NCI-H2227 (cell line): ENCODE measurements around the gene TTLL9.

Experiments
- DNase-seq: peaks from one replicate; lab custom pipeline; 2025; ENCODE audit not compliant: unreplicated experiment; lab: John Stamatoyannopoulos, UW

The TTLL9 gene

GRCh38 chr20:31939661-31940060 lies 69.2 kb downstream of the TTLL9 start:
- no peak for DNase-seq

DNA sequence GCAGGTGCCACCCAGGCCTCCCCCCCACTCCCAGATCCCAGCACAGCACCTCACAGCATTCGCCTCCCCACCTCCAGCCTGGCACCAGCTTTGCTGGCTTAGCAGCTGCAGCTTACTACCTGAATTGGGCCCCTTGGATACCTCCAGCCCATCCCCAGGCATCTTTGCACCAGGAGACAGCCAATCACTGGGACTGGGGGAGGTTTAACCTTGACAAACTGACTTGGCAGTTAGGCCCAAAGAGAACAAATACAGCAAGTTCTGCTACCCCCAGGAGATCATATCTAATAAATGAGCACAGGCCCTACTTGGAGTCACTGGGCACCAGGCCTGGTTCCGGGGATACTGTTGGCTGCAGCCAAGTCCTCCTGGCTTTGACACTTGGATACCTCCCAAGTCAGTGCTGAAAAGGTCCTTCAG lies 72.6 kb downstream of the TTLL9 start:
- DNase-seq, result no peak

GRCh38 chr20:31945319-31945718 lies 74.9 kb downstream of the TTLL9 start:
- no peak for DNase-seq

GRCh38 chr20:31945785-31946184 lies 75.4 kb downstream of the TTLL9 start:
- DNase-seq, result no peak

GRCh38 chr20:31948008-31948407 lies 77.6 kb downstream of the TTLL9 start:
- no peak for DNase-seq

DNA sequence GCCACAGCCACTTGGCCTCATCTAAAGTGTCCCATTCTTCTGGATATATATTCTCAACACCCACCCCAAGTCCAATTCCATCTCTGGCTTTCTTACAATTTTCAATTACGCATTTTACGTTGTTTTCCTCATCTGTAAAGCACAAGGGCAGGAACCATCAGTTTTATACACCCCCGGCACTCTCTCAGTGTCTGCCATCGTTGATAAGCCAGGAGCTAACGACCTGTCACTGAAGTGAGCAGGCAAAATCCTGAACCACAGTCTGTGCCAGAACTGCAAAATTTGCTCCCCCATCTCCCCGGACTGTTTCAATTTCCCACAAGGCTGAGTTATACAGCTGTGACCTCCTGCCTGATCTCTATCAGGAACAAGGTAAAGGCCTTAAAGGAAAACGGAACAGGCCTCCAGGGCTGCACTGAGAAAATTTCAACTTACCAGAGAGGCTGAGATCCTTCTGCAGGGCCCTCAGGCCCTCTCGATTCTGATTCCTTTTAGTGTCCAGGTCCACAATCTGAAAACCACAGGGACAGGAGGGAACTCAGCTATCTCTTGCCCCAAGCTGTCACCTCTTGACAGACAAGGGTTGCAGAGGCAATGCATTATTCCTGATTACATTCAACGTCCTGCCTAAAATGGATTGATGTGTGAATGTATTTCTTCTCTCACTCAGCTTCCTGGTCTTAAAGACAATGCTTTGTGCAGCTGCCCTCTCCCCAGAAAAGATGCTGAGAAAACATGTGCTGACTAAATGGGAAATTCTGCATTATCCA lies 79.6 kb downstream of the TTLL9 start:
- no peak for DNase-seq

DNA sequence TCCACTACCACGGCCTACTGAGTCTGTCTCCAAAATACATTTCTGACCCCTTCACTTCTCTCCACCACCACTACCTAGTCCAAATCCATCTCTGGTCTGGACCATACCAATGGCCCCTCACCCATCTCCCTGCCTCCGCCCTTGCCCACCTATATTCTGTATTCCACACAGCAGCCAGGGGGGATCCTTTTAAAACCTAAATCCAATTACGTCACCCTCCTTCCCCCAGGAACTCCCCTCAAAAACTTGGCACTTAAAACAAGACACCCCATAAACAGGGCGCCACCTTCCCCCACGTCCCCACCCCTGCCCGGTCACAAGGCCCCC lies 80.7 kb downstream of the TTLL9 start:
- no peak for DNase-seq

GRCh38 chr20:31951530-31952453 lies 81.4 kb downstream of the TTLL9 start, which contains the start of gene PDRG1:
Gene PDRG1, minus strand, starts transcription at chr20:31952046. Its CDS starts 85 bp downstream, at chr20:31951961.
- DNase-seq, result peak; percentile 99

DNA sequence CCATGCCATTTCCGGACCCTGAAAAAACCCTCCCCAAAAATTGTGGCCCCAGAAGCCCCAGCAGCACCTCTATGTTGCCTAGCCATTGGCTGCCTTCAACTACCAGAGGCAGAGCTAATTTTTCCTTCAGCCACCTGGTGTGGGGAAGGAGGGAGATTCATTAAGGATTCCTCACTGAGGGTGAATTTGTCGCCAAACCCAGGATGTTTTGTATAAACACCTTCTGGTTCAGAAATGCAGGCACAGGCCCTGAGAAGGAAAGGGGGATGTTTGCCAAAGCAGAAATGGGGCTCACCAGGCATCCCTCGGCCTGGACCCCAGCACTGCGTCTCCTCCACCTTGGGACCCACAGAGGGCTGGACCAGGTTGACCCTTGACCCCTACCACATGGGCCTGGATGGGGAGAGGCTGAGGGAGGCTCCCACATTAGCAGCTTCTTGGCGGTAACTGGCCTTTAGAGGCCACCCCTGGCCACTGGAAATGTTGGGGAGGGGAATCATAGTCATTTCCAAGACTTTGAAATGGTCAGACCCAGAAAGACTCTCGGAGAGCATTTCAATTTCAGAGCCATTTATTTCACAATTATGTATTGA lies 83.2 kb downstream of the TTLL9 start:
- DNase-seq, result no peak

DNA sequence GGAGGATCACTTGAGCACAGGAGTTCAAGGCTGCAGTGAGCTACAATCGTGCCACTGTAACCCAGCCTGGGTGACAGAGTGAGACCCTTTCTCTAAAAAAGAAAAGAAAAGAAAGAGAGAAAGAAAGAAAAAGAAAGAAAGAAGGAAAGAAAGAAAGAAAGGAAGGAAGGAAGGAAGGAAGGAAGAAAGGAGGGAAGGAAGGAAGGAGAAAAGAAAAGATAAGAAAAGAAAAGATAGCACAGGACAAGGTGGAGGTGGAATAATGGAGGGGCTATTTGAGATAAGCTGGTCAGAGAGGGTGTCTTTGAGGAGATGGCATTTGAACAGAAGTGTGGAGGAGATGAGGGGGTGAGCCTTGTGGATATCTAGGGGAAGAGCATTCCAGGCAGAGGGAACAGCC lies 84.1 kb downstream of the TTLL9 start:
- no peak for DNase-seq

DNA sequence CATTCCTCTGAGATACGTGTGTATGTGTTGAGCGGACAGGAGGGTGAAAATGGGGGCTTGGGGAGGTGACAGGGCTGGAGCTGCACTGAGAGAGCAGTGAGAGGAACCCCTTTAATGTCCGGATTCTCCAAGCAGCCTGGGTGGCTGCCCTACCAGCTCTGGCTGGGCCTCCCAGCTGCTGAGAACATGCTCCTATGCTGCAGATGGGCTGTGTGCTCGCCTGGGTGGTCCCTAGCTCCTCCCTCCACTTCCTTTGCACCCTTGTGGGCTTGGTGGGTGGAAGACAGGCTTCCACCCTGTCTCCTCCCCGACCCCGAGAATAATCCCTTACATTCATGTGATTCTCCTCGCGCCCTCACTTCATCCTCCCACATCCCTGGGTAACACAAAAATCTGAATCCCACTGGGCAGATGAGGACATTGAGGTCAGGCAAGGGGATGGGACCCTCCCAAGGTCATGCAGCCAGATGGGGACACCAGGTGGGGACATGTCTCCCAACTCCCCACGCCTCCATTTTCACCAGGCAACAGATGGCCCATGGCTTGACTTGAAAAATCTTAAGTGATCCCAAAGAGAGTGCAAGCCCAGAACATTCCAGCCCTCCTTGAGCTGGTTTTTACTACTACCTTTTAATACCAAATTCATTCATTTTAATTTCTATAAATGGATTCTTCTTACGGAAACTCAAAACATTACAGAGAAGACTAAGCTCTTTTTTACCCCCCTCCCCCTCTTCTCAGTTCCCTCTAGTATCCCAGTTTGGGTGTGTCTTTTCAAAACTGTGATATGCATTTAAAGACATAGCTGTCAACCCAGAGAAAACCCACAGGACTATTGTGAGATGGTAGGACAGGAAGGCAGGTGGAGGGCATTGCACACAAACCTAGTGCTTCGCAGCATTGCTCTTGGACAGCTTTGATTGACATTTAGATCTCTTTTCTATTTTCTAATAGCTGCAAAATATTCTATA lies 86.4 kb downstream of the TTLL9 start:
- peak; percentile 40 for DNase-seq

DNA sequence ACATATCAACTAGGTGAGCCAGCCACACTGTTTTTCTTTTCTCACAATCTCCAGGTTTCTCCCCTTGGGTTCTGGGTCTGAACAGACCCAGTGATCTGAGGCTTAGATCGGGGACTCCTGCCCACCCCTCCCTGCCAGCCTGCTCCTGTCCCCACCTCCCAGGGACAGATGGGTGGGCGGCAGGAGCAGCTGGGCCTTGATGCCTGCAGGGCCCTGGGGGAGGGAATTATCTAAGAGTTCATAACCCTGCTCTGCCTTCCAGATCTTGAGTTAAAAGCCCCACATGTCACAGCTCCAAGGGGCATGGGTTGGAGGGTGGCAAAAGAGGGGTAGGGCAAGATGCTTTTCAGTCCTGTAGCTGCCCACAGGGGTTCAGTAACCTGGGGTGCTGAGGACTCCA lies 92.3 kb downstream of the TTLL9 start:
- DNase-seq, result peak; percentile 20

- no peak for DNase-seq
Observed at GRCh38 chr20:31963889-31964288, 93.5 kb downstream of the TTLL9 start.

GRCh38 chr20:31966991-31967655 lies 96.7 kb downstream of the TTLL9 start:
- peak; percentile 50 for DNase-seq

DNA sequence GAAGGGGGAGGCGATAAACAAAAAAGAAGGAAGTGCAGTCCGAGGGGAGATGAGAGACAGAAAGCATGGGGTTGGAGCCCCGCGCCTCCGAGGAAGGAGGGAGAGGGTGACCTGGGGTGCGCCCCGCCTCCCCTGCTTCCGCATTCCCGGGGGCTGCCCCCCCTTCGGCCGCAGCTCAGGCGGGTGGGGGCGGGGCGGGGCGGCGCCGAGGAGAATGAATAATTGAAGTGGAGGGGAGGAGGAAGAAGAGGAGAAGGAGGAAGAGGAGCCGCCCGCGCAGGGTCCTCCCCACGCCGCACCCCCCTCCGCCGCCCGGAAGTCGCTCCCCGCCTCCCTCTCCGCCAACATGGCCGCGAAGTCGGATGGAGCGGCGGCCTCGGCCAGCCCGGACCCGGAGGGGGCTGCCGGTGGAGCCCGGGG lies 97.4 kb downstream of the TTLL9 start, which contains the start of gene XKR7:
XKR7 (plus strand) TSS at position 322 of the 420 bp plus-strand sequence; CDS start at position 347, 25 bp downstream.
- peak; percentile 69 for DNase-seq

- no peak for DNase-seq
Observed at GRCh38 chr20:31968291-31969126, 98.1 kb downstream of the TTLL9 start.

DNA sequence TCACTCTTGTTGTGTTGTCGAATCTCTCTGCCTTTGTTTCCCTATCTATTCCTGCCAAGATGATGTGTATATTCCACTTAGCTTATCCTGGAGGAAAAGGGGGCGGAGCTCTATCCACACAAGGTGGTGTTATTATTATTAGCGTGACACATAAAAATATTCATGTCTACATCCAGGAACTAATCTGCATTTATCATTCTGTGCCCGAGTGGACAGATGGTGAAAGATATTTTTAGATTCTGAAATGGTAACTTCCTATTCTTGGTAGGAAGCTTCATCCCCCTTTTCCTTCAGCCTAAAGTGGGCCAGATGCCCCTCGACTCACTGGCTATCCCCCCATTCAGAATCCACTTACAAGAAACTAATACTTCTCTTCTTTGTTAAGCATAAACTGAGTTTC lies 99.6 kb downstream of the TTLL9 start:
- DNase-seq, result no peak

DNA sequence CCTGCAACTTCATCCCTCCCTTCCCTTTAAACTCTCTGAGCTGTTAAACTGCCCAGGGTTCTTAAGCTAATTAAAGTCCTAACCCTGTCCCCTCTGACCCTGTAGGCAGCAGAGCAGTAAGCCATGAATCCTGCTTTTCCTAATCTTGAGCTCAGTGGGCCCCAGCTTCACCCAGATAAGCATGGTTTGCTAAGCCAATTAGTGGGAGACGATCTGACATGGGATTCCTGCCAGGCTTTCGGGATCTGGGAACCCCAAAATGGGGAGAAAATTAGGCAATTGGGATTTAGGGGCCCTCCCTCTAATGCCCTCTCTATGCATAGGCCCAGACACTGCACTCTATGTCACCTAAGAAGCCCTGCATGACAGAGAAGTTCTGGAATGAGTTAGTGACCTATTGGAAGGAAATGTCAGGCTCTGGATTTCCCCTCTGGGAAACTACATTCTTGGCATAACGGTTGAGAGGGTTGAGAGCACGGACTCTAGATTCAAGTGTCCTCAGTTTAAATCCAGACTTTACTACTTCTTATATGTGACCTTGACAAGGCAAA lies 102.1 kb downstream of the TTLL9 start:
- DNase-seq, result no peak

- no peak for DNase-seq
Observed at GRCh38 chr20:31974296-31974695, 103.9 kb downstream of the TTLL9 start.
